Activated B cell treated with CpG ODN at 0.5 μM for 24 hours (primary cell): Measurements from ENCODE around the gene ARSB. TPM values are rescaled to one million over a fixed set of nuclear protein-coding genes. Genes with fewer than 3 reads are reported as not detected.

ENCODE experiments used
- ATAC-seq: fragments of 200-7000 bp; cut with Tn5 transposase; one replicate; pipeline ENCODE4 v1.10.0; 2021; ENCODE audit warnings: low read depth, mild to moderate bottlenecking, moderate library complexity
- CTCF ChIA-PET: fragments of 350-600 bp; sonication (Branson Sonifier 250); formaldehyde crosslinking; loops from one replicate; lab custom pipeline; 2021; ENCODE audit warnings: antibody characterized with exemption; lab: Charles Lee
- POLR2A ChIA-PET: fragments of 350-600 bp; sonication (Branson Sonifier 250); formaldehyde crosslinking; loops from one replicate; lab custom pipeline; 2021; ENCODE audit warnings: antibody characterized with exemption; lab: Charles Lee
- DNase-seq: peaks from one replicate; pipeline ENCODE4 v3.0.0; 2022
- H3K27ac Mint-ChIP-seq: one replicate; pipeline ENCODE4 v1.8.0; 2020; ENCODE audit warnings: mixed read lengths
- H3K27me3 Mint-ChIP-seq: one replicate; pipeline ENCODE4 v1.8.0; 2021; ENCODE audit warnings: mixed read lengths
- H3K36me3 Mint-ChIP-seq: one replicate; pipeline ENCODE4 v1.8.0; 2021; ENCODE audit warnings: low read depth, mixed read lengths
- H3K4me1 Mint-ChIP-seq: one replicate; pipeline ENCODE4 v1.8.0; 2021; ENCODE audit warnings: mixed read lengths
- H3K4me3 Mint-ChIP-seq: one replicate; pipeline ENCODE4 v1.8.0; 2020; ENCODE audit warnings: mild to moderate bottlenecking, mixed read lengths
- H3K9me3 Mint-ChIP-seq: one replicate; pipeline ENCODE4 v1.8.0; 2020; ENCODE audit warnings: mixed read lengths
- intact Hi-C: fragments of 100-400 bp; cut with micrococcal nuclease; formaldehyde crosslinking; loops from one replicate; pipeline ENCODE4 v1.15.1; 2024
- total RNA-seq: library from RNA; stranded (reverse); gene quantifications from 2 replicates; pipeline ENCODE4 v1.2.3, GENCODE V29; 2022
- TF ChIP-seq, protein P1 (sequence below): fragments of 200-600 bp; IDR thresholded peaks from one replicate; pipeline ENCODE4 v1.8.0; 2022; ENCODE audit warnings: antibody characterized with exemption, mild to moderate bottlenecking

The ARSB gene
- total RNA-seq, 1 donor from 2014 or later: 15.6 TPM

DNA sequence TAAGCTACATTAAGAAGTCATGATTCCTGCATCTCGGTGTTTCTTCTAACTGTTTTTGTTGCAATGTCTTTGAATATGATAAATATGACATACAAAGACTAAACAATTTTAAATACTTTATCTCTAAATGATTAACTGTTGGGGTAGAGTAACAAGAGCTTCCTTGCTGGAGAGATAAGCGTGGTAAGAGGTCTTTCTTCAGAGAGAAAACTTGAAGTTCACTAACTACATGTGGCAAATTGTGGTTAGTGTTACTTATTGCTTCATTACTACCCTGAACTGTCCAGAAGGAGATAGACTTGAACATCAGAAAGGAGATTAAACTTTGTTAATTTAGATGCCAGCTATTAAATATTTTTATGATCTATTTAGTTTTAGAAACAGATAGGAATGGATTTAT lies 7.0 kb upstream of the ARSB start:
- H3K4me1 Mint-ChIP-seq: no peaks in the 10 kb centered on the region
- no peak overlapping the region for H3K4me3 Mint-ChIP-seq
- H3K36me3 Mint-ChIP-seq: no peaks in the 10 kb centered on the region
- CTCF ChIA-PET: no interaction called here
- no peaks in the 10 kb centered on the region for H3K9me3 Mint-ChIP-seq
- ATAC-seq: no peak
- DNase-seq: no peak
- intact Hi-C loops: no loop called here
- TF ChIP-seq, protein P1, sequence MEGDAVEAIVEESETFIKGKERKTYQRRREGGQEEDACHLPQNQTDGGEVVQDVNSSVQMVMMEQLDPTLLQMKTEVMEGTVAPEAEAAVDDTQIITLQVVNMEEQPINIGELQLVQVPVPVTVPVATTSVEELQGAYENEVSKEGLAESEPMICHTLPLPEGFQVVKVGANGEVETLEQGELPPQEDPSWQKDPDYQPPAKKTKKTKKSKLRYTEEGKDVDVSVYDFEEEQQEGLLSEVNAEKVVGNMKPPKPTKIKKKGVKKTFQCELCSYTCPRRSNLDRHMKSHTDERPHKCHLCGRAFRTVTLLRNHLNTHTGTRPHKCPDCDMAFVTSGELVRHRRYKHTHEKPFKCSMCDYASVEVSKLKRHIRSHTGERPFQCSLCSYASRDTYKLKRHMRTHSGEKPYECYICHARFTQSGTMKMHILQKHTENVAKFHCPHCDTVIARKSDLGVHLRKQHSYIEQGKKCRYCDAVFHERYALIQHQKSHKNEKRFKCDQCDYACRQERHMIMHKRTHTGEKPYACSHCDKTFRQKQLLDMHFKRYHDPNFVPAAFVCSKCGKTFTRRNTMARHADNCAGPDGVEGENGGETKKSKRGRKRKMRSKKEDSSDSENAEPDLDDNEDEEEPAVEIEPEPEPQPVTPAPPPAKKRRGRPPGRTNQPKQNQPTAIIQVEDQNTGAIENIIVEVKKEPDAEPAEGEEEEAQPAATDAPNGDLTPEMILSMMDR: no peak
- H3K27ac Mint-ChIP-seq: no peak overlapping the region
- POLR2A ChIA-PET: no interaction called here
- H3K27me3 Mint-ChIP-seq: no peaks in the 10 kb centered on the region

DNA sequence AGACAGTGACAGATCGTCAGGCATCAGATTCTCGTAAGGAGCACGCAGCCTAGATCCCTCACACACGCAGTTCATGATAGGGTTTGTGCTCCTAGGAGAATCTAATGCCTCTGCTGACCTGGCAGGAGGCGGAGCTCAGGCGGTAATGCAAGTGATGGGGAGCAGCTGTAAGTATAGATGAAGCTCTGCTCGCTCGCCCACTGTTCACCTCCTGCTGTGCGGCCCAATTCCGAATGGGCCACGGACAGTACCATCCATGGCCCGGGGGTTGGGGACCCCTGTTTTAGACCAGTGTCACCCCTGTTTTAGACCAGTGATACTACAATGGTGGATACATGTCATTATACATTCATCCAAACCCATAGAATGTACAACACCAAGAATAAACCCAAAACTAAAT lies 4.0 kb upstream of the ARSB start:
- Mint-ChIP-seq H3K4me3 (no peak overlapping the region), H3K27ac (no peak overlapping the region), H3K9me3 (no peaks in the 10 kb centered on the region), H3K36me3 (peaks cover 7% of the 10 kb centered on the region), H3K4me1 (peaks cover 13% of the 10 kb centered on the region), H3K27me3 (no peaks in the 10 kb centered on the region)
- CTCF ChIA-PET: no interaction called here
- POLR2A ChIA-PET: no interaction called here
- TF ChIP-seq, protein P1: no peak
- intact Hi-C loops: loop anchor here (5.0 to 10.0 kb wide), 4 partner anchors 767 to 1416 kb away; partner anchors contain the start of genes SERINC5 and ZFYVE16
- ATAC-seq (no peak), DNase-seq (no peak)

DNA sequence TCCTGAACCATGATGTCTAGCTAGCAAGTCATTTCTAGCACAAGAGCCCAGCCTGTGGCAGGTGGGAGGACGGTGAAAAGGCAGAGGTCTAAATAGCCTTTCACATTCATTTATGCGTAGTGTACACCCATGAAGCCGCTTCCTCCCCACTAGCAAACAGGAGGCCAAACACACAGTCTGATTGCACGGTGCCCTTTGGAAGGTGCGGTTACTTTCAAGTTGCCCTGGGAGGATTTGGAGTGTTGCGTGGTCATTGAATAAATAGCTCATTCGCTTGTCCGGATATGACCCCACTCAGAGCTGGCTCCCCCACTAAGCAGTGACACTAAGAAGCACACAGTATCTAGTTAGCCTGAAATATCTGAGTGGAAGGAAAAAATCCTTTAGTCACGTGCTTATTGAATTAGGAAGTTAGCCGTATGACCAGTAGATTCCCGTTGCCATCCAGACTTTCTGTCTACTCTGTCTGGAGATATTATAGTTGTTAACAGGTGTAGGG lies 664 bp upstream of the ARSB start:
- ATAC-seq: peak; percentile 55
- H3K27ac Mint-ChIP-seq: peak overlapping the region; percentile 96
- intact Hi-C loops: loop anchor here (1.0 to 10.0 kb wide), 12 partner anchors 35 to 1419 kb away; partner anchors contain the start of genes AP3B1, HOMER1, SERINC5 and TENT2
- ChIA-PET CTCF (interaction anchor here (1.4 to 1.8 kb wide), 2 partner anchors 20 to 36 kb away, joined by 4 to 7 read pairs; no protein-coding TSS in a partner anchor), POLR2A (interaction anchor here (0.7 to 3.1 kb wide), 18 partner anchors 9 to 1494 kb away, joined by 3 to 16 read pairs (median 6); partner anchors contain the start of genes AP3B1, HOMER1, LHFPL2 and SCAMP1)
- H3K9me3 Mint-ChIP-seq: no peaks in the 10 kb centered on the region
- peak; percentile 38 for DNase-seq
- no peaks in the 10 kb centered on the region for H3K27me3 Mint-ChIP-seq
- TF ChIP-seq, protein P1: no peak
- peaks cover 7% of the 10 kb centered on the region for H3K36me3 Mint-ChIP-seq
- peak overlapping the region; percentile 89 for H3K4me3 Mint-ChIP-seq
- peaks cover 36% of the 10 kb centered on the region for H3K4me1 Mint-ChIP-seq

DNA sequence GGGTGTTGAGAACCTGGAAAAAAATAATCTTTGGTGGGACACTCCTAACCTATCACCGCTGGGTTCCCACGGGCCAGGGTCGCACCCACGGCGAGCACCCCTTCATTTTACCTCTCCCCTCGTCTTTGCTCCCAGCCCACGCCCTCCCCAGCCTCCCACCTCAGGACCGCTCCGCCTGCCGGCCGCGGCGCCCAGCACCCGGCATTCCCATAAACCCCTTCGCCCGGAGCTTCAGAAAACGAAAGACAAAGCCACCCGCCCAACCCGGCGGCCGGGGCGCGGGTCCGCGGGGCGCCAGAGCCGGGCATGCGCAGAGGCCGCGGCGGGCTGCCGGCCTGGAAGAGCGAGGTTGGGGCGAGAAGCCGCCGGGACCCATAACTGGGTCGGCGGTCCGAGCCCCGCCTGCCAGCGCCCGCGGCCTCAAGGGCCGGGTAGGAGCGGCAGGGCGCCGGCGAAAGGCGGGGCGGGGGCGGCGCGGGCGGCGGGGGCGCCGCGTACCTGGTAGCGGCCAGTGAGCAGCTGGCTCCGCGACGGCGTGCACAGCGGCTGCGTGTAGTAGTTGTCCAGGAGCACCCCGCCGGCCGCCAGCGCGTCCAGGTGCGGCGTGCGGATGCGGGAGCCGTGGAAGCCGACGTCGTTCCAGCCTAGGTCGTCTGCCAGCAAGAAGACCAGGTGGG lies 533 bp downstream of the ARSB start:
- peak; percentile 83 for DNase-seq
- intact Hi-C loops: loop anchor here (1.0 to 10.0 kb wide), 19 partner anchors 36 to 1492 kb away; partner anchors contain the start of genes AP3B1, HOMER1, LHFPL2 and SCAMP1
- Mint-ChIP-seq H3K4me3 (peak overlapping the region; percentile 90), H3K9me3 (no peaks in the 10 kb centered on the region), H3K36me3 (peaks cover 7% of the 10 kb centered on the region), H3K27ac (peak overlapping the region; percentile 91), H3K27me3 (no peaks in the 10 kb centered on the region), H3K4me1 (peaks cover 46% of the 10 kb centered on the region)
- peak; percentile 55 for ATAC-seq
- CTCF ChIA-PET: interaction anchor here (0.8 to 1.8 kb wide), 3 partner anchors 19 to 624 kb away, joined by 3 to 7 read pairs (median 4); partner anchors contain the start of gene SCAMP1
- TF ChIP-seq, protein P1: no peak
- POLR2A ChIA-PET: interaction anchor here (0.5 to 3.1 kb wide), 28 partner anchors 8 to 1494 kb away, joined by 3 to 16 read pairs (median 4); partner anchors contain the start of genes AP3B1, HOMER1, LHFPL2 and SCAMP1
